NOMO-1 treated with DMSO at 0.1 percent for 48 hours (cell line): ENCODE results near the gene MAP3K5.
"Not testable (repeated sequence)": the region's sequence is repeated elsewhere in the genome, so short reads cannot be mapped to it uniquely, and the experiment has no call there.

ENCODE experiments used
- DNase-seq: peaks from one replicate; lab custom pipeline; 2025; ENCODE audit not compliant: unreplicated experiment; lab: John Stamatoyannopoulos, UW

MAP3K5 gene

DNA sequence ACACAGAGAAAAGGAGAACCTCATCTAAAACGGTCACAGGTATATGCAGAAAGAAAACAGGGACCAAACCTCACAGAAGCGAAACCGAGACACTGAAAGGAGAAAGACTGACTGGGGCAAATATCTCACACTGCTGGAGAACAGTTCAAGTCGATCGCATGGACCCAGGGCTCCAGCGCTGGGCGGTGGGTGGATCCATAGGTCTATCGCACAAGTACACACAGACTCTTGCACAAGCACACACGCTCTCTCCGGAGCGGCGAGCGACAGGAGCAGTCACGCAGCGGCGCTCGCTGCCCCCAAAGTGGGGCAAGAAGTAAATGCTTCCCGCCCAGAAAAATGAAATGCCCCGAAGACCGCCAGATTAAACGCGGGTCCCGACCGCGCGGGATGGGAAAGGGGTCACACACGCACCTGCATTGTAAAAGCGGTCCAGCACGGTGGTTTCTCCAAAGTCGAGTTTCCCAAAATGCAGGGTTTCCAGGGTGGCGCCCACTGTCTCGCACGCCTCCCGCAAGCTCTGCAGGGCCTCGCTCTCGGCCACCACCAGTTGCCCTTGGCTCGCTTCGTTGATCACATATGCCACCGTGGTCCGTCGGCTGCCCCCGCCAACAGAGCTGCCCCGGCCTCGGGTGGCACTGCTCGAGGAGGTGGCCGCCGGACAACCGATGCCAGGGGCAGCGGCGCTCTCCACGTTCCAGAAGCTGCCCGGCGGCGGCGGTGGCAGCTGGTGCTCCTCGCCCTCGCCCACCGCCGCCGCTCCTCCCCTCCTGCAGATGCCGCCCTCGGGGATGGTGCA lies 782 bp downstream of the MAP3K5 start:
- DNase-seq: peak; percentile 69

DNA sequence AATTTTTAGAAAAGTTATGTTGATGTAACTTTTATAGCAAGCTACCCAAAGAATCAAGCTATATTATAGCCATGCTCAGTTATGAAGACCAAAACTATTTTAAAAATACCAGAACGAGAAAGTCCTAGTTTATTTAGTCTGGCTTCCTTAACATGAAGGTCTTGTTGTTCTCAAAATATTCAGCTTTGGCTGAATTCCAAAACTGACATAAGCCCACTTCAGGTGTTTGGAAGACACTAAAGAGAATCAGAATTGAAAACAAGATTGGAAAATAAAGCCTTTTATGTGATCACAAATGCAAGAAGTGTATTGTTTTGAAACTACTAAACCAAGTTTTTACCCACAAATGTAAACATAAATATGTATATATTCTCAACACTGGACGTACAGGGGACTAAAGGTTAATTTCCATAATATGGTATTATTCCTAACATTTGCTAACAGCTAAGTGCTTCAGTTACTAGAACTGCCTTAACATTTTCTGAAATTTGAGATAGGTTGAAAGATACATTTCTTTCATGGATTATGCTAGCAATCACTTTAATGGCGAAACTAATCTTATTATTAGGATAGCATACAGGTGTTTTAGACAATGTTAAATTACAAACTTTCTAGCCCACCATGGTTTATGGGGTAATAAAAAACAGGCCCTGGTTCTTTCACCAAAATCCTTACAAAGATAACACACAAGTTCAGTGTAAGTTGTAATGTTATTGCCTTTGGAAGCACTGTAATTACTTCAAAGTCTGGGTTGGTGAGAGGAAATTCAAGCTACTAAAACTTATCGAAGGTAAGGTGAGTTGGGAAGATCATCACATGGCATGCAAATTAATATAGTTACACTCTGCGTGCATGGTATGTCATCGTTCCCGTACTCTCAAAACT lies 1.6 kb downstream of the MAP3K5 start:
- no peak for DNase-seq

DNA sequence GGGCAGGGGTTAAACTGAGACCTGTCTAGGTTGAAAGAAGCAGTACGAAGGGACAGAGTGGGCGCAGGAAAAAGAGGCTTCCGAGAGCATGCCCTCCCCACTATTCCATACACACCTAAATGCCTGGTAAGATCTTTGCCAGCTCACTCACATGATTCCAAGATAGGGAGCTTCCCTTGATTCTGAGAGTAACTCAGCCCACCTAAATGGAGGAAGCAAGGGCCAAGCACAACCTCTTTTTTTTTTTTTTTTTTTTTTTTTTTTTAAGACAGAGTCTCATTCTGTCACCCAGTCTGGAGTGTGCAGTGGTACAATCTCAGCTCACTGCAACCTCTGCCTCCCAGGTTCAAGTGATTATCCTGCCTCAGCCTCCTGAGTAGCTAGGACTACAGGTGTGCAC lies 2.8 kb downstream of the MAP3K5 start:
- DNase-seq: not testable (repeated sequence)

DNA sequence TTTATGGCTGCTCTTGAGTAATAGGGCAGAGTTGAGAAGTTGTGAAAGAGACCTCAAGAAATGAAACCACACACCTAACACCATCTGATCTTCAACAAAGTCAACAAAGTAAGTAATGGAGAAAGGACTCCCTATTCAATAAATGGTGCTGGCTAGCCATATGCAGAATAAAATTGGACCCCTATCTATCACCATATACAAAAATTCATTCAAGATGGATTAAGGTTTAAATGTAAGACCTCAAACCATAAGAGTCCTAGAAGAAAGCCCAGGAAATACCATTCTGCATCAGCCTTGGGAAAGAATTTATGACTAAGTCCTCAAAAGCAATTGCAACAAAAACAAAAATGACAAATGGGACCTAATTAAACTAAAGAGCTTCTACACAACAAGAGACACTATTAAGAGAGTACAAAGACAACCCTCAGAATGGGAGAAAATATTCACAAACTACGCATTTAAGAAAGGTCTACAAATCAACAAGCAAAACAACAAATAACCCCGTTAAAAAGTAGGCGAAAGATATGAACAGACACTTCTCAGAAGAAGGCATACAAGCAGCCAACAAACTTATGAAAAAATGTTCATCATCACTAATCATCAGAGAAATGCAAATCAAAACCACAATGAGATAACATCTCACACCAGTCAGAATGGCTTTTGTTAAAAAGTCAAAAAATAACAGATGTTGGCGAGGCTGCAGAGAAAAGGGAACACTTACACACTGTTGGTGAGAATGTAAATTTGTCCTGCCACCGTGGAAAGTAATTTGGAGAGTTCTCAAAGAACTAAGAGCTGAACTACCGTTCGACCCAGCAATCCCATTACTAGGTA lies 4.0 kb downstream of the MAP3K5 start:
- DNase-seq: peak; percentile 92

DNA sequence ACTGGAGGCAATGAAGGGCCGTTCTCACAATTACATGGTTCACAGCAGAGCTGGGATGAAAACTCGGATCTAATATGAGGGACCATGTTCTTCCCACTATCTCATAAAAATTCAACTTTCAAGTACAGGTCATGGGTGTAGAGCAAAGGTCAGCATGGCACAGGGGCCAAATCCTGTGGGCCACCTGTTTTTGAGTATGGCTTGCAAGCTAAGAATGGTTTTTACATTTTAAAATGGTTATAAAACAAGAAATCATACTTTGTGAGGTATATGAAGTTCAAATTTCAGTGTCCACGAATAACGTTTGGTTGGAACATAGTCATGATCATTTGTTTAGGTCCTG lies 4.6 kb downstream of the MAP3K5 start:
- no peak for DNase-seq

DNA sequence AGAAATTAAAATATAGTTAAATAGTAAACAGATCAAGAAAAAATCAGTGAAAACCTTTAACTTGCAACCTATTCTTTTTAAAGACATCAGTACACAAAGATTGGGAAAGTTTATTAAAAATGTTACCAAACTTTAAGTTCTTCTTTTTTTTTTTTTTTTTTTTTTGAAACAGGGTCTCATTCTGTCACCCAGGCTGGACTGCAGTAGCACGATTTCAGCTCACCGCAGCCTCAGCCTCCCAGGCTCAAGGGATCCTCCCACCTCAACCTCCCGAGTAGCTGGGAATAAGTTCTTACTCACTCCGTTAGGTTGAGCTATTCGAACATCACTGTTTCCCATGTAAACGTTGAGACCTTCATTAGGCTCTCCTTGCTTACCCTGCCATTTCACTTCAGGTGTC lies 5.6 kb downstream of the MAP3K5 start:
- DNase-seq: no peak

DNA sequence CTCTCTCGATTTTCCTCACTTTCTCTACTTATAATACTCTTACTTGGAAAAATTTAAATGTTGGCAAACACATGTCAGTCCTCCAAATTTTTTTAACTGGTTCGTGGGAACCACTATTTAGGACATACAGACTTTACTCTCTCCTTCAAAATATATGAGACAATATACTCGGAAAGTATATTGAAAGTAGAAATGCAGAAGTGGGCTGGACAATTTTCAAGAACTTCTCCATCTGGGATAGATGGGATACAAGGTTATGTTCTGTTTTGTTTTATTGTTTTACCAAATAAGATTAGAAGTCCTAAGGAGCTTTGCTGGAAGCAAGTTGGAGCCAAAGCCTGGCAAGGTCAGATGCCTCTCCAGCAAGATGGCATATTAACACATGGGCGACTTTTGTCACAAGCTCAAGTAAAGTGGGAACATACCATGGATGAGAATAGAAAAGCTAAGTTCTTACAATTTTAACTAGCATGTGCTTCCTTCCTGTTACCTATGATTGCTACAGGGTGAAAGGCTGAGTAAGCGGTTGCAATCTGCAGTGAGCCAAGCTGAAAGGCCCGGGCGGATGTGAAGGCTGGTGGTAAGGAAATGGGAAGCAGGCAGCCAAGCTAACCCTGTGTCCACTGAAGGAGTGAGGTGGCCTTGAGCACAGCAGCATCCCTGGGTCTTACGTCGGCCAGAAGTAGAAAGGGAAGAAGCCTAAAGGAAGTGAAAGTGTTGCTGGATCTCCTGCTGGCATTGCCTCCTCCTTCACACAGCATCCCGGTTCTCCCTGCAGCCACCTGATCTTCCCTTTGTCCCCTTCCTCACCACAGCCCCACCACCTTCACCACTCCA lies 7.1 kb downstream of the MAP3K5 start:
- DNase-seq: peak; percentile 92

DNA sequence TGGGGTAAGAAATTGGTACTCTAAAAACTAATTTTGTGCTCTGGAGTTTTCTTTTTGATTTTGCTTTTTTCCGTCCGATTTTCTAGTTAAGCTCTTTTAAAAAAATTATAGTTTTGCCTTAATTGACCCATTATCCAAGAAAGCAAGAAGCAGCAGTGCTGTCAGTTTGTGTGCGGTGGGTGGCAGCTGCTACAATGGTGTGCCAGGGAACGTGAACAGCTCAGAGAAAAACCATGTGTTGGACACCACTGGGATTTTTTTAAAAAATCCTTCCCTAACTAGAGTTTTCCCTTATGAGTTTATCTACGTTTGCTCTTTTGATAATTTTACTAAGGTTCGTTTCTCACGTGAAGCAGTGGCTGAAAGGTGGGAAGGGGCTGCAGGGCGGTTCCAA lies 8.0 kb downstream of the MAP3K5 start:
- no peak for DNase-seq

DNA sequence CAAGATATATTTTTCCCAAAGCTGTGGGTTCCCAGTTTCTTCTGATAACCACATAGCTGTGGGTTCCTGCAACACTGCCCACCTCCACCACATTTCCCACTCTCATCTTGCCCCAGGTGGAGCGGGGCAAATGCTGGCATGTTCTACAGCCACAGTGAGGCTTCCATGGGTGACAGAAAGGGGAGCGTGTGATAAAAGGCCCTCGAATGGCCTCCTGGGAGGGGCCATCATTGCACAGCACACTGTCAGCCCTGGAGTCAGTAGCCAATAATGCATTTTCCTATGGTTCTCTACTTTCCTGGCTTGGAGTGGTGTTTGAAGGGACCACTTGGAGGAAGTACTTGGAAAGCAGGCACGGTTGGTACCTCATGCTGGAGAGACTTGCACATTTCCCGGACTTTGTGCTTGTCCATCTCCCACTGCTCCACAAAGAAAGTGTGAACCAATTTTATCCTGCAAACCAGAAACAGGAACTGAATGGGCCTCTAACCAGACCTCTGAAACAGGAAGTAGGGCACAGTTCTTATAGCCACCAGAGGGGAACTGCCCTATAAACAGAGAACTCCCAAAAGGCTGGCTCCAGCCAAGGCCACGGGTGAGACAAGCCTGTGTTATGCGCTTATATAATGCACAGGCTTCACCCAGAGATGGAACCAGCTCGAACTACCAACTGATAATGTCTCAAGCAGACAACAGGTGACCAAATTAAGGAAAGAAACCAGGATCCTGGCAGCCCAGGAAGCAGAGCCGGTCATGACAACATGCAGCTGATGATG lies 8.6 kb downstream of the MAP3K5 start:
- peak; percentile 95 for DNase-seq

DNA sequence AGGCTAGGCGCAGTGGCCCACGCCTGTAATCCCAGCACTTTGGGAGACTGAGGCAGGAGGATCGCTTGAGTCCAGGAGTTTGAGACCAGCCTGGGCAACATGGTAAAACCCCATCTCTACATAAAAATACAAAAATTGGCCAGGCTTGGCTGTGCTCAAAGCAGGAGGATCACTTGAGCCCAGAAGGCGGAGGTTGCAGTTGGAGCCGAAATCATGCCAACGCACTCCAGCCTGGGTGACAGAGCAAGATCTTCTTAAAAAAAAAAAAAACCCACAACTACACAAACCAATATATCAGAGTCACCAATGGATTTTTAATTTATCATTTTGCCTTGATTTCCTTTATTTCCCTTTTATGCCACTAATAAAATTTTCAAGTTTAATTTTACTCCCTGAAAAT lies 9.3 kb downstream of the MAP3K5 start:
- DNase-seq: no peak

DNA sequence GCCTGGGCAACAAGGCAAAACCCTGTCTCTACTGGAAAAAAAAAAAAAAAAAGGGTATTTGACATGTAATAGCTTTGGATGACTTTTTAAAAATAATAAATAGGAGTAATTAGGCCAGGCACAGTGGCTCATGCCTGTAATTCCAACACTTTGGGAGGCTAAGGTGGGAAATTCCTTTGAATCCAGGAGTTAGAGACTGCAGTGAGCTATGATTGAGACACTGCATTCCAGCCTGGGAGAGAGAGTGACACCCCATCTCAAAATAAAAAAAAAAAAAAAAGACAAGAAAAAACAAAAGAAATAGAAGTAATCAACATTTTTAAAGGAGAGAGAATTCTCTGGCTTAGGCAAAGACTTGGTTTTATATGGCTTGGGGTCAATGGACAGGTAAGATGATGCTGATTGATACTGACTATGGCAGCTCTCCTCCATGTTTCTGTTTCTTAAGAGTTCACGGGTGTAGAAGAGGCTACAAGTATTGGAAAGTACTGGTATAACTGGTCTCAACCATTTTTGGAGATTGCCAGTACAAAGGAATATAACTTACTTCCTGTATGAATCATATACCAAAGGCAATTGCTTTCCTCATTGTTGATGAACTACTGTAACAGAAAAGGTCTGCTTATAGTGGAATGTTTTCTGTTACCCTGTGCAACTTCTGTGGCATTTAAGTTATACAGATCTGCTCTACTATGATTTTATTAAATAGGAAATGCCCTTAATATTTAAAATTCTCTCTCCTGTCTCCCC lies 10.1 kb downstream of the MAP3K5 start:
- peak; percentile 72 for DNase-seq

DNA sequence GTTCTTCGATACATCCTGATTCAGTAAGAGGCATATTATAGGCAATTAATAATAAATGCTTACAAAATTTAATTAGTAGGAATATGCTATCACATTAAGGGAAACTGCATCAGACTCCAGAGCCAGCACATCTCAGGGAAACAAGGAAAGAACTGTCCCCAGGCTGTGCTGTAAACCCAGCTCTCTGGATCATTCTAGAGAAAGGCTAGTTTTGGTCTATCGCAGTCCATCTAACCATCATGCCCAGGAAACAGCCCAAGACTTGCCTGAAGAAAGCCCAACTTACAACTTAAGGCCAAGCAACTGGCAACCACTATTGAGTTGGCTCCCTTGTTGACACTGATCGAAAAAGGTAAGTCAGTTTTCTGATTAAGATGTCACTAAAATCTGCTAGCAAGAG lies 11.3 kb downstream of the MAP3K5 start:
- DNase-seq: no peak

DNA sequence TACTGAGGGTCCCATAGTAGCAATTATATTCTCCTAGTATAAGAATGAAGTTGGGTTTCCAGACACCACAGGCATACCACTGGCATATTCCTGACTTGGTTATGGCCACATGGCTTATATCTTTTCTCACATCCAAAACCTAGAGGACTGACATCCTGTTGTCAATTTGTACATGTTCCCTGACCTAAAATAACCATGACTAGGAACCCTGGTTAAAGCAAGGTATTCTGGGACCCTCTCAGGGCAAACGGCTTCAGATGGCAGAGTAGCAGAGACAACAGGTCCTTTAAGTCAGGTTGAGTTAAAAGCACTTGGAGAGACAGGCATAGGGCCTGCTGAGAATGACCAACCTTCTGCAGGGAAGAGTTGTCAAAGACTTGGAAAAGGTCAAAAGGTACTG lies 12.6 kb downstream of the MAP3K5 start:
- DNase-seq: no peak

DNA sequence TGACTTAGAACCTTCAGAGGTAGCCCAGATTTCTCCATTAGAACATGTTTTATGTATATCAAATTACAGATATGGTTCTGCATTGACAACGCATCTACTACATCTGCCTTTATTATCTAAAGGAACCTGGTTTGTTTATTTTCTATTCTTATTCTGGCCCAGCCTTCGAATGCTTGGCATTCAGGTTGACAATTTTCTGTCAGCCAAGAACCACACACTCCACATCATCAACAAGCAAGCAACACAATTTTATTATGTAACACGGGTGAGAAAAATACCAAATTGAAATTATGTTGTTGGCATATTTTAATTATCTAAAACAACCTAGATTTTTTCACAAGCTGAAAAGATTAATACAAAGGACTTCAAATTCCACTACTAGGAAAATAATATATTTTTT lies 14.6 kb downstream of the MAP3K5 start:
- DNase-seq: no peak

DNA sequence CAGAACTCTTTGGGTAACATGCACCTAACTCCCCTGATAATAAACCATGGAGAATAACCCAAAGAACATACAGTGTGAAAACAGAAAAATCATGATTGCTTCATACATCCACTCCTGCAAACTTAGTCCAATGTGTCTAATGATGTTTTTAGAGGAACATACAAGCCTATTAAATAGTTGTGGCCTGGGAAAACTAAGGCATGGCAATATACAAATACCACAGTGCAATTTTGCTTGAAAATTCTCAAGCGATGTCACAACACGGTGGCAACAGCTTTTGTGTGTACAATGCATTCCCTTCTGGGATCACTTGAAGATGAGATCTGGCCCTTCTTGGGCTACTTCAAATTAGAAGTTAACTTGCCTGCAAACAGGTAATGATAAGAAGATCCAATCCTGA lies 16.7 kb downstream of the MAP3K5 start:
- DNase-seq: peak; percentile 38

DNA sequence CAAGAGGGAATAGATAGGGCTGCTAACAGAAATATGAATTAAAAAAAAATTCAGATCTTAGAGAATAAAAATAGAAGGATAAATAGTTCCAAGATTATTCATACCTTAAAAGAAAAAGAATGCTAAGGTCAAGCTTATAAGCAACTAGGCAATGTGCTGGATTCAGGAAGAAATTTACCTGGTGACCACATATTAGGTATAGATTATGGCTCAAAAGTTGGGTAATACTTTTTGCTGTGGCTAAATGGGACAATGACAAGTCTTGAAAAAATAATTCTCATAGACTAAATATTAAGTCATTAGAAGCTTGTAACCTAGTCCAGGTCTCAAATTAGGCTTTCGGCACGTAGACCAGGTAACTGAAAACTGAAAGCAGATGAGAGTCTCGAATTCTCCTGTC lies 17.2 kb downstream of the MAP3K5 start:
- DNase-seq: no peak

DNA sequence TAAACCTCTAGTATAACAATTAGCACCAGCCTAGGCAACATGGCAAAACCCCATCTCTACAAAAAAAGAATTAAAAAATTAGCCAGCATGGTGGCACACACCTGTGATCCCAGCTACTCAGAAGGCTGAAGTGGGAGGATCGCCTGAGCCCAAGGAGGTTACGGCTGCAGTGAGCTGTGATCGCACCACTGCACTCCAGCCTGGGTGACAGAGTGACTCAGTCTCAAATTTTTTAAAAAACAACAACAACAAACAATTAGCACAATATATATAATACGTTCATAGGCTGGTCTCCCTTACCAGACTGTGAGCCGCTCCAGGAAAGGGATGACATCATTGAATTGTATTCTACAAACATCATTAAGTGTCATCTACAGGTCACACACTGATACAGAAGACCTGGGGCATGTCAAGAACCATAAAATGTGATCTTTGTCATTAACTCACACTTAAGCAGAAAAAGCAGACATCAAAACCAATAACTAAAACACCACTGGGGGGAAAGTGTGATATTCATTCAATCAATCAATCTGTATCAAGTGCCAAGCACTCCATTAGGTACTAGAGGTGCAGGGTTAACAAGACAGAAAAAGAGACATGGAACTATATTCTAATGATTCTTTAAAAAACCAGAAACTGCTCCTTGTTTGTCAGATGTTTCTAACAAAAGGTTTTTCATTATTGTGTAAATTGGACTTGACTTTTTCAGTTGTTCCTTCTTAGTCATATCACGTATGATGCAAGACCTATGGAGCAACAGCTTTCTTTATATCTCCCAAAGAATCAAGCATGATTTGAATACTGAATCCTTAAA lies 17.8 kb downstream of the MAP3K5 start:
- peak; percentile 85 for DNase-seq

DNA sequence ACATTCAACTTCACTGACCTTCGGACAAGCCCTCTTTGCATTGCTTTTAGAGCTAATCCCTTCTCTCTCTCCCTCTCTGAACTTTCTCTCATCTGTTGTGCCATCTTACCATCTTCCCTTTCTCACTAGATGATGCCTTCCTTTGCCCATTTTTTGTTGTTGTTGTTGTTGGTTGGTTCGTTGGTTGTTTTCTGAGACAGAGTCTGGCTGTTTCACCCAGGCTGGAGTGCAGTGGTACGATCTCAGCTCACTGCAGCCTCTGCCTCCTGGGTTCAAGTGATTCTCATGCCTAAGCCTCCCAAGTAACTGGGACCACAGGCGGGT lies 18.8 kb downstream of the MAP3K5 start:
- no peak for DNase-seq
